Endometrium (tissue), 2 donors: Measurements from ENCODE around the gene GZMM.
A peak's percentile ranks its signal among the peaks of the same experiment; 100 is the strongest.

Source experiments
- FAIRE-seq: peaks from 2 replicates; lab custom pipeline; 2012; peaks lifted over from hg19 to GRCh38; lab: Jason Lieb, UNC
- donor health status: control.
- donor health status: control.

GZMM gene

DNA sequence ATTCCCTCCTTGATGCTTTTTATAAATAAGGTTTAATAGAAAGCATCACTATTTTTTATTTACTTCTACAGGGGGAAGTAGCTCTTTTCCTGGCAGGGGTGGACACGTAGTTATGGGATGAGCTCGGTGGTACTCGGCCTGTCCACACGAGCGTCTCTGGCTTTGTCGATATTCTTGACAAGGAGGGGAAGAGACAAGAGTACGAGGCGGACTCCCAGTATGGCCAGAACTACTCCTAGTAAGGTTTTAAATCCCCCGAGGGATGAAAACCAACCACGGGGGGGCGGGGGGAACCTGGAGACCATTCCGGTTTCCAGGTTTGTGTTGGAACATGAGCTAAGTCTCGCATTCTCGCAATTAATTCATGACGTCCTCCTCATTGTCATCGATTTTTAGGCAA, 23.0 kb downstream of the GZMM start:
- no peak for FAIRE-seq

DNA sequence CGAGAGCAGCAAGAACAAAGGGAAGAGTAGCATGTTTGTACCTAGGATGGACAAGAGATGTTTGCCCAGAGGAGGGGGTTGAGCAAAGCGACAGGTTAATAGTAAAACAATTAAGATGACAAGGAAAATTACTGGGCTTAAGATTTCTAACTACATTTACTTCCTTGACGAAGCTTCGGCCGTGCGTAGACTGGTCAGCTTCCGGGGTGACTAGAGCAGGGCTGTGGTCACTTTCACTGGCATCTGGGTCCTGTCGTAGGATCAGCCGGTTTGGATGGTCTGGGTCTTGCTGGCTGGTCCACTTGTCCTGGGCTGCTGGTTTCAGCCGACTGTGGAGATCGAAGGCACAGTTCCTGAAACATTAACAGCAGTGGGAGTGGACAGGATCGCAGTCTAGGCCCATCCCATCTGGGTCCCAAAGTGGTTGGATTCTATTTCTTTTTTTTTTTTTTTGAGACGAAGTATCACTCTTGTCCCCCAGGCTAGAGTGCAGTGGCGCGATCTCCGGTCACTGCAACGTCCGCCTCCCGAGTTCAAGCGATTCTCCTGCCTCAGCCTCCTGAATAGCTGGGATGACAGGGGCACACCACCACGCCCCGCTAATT, 23.5 kb downstream of the GZMM start:
- FAIRE-seq, result no peak

DNA sequence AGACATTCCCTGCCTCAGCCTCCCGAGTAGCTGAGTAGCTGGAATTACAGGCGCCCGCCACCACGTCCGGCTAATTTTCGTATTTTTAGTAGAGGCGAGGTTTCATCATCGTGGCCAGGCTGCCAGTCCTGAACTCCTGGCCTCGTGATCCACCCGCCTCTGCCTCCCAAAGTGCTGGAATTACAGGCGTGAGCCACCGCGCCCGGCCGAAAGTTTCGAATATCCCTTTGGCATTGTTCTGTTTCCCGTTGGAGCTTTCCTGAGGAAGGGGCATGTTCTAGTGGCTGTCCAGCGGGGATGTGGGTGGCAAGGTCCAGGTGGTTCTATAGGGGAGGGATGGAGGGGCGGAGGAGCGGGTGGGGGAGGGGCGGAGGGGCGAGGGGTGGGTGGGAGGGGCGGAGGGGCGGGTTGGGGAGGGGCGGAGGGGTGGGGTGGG, 26.4 kb downstream of the GZMM start:
- FAIRE-seq, result no peak

DNA sequence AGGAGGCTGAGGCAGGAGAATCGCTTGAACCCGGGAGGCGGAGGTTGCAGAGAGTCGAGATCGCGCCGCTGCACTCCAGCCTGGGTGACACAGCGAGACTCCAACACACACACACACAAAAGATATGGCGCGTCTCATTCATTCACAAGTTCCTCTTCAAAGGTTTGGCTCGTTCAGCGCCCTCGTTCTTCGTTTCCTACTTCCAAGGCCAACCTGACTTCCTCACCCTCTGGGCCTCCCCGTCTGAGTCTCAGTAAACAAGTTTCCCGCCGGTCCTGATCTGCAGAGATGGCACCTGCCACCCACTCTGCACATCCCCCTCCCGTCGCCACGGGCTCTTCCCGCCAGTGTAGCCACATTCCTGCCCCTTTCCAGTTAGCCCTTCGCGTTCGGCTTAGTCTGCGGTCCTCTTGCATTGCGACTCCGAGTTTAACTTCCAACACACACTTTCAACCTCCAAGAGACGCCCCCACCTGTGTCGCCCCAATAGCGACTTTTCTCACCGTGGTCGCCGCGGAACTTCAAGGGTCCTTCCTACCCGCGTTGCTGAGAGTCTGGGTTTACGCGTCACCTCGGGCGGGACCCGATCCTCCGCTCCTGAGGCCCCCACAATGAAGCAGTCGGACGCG, 27.2 kb downstream of the GZMM start:
- no peak for FAIRE-seq

DNA sequence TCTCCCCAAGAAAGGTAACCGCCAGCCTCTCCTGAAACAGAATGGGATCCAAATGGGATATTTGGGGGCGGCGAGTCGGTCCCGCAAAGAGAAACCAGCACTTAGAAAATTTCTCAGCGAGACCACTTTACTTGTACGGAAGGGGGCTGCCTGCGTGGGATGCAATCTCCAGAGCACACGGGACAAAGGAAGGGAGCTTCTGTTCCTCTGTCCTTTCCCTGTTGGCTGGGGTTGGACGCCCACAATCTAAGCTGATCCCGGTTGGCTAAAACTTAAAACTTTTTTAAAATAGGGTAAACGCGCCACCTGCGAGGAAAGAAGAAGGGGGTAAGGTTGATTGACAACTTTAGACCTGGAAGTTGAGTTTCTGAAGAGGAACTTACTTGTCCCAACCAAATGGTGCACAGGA, 27.7 kb downstream of the GZMM start:
- no peak for FAIRE-seq

DNA sequence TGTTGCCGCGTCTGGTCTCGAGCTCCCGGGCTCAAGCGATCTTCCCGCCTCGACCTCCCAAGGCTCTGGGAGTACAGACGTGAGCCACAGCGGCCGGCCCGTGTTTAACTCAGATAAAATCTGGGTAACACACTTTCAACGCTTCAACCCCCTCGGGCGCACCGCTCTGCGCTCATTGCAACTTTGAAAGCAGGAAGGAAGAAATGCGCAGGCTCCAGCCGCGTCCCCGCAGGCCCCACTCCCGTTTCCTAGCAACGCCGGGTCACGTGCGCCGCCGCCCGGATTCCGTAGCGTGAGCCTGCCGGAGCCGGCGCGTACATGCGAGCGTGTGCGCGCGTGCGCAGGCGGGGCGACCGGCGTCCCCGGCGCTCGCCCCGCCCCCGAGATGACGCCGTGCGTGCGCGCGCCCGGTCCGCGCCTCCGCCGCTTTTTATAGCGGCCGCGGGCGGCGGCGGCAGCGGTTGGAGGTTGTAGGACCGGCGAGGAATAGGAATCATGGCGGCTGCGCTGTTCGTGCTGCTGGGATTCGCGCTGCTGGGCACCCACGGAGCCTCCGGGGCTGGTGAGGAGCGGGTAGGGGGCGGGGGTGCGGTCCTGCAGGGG, 28.4 kb downstream of the GZMM start, which contains the start of gene BSG:
TSS of gene BSG (plus strand) at position 457 of the 603 bp plus-strand sequence. CDS start at position 496, 39 bp downstream.
- peak; percentile 8 for FAIRE-seq

DNA sequence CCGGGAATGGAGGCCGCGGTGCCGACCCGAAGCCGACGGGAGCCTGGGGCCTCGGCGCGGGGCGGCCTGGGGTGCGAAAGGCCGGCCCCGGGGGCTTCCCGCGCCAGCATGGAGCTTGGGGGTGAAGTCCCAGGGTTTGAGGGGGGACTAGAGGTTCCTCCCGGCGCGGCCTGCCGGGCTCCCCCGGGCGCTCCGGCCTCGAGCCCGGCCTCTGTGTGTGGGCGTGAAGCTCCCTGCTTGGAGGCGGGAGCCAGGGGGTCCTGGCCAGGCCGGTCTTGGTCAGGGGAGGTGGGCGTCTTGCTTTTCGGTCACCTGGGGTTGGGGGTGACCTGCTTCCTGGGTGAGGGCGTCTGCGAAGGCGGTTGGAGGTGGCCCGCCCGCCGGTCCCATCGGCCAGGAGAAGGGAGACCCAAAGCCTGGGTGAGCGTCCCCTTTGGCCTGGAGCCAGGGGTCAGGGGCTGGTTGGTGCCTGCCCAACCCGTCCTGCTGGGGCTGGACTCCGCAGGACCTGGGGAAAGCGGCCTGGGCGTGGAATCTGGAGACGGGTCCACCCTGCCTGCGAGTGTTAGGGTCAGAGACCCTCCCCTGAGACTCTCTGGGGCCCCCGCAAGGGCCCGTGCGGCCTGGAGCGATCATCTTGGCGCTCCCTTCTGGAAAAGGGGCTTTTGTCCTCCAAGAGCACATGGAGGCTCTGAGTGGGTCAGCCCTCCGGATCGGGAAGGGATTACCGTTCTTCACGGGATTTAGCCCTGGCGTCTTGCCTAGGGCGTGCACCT, 29.1 kb downstream of the GZMM start:
- no peak for FAIRE-seq

DNA sequence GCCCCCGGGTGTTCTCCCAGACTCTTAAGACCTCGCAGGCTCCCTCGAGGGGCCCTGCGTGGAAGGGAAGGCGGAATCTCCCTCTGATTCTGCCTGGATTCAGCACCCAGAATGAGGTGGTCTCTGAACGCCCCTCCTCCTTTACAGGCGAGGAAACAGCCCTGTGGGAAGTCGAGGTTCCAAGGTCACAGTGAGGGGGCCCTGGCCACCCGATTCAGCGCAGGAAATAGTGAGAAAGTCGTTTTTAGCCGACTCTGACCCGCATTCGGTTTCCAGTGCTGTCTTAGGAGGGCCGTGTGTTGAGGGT, 29.6 kb downstream of the GZMM start:
- FAIRE-seq, result no peak

DNA sequence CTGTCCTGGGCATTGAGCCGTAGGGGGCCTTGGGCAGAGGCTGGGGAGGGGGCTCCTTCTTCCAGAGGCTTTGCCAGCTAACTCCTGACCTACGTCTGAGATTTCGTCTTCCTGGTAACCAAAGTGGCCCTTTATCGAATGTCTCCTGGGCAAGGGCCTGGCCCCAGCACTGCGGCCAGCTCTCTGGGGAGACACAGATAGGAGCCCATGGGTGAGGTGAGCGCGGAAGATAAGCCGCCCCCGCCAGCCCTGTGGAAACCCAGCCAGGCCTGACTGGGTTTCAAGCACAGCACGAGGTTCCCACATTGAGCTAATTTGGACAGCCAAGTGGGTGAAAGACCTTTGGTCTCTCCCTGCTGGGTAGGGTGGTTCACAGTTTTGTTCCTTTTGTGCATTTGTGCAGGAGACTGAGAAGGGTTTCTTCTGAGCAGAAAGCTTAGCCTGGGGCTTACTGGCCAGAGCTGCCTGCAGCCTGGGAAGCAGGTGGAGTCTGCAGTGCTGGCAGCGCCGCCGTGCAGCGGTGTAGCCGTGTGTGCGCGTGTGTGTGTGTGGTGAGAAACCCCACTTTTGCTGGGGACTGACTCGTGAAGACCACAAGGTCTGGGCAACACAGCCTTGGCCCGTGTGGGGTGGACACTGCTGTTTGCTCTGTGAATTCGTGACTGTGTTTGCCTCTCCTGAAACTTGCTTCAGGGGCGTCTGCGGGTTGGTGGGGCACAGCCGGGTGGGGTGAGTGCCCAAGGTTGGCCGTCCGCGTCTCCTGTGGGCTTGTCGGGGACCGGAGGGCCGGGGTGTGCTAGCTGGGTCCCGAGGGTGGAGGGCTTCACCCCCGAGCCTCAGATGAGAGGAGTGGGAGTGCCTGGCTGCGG, 31.0 kb downstream of the GZMM start:
- no peak for FAIRE-seq

DNA sequence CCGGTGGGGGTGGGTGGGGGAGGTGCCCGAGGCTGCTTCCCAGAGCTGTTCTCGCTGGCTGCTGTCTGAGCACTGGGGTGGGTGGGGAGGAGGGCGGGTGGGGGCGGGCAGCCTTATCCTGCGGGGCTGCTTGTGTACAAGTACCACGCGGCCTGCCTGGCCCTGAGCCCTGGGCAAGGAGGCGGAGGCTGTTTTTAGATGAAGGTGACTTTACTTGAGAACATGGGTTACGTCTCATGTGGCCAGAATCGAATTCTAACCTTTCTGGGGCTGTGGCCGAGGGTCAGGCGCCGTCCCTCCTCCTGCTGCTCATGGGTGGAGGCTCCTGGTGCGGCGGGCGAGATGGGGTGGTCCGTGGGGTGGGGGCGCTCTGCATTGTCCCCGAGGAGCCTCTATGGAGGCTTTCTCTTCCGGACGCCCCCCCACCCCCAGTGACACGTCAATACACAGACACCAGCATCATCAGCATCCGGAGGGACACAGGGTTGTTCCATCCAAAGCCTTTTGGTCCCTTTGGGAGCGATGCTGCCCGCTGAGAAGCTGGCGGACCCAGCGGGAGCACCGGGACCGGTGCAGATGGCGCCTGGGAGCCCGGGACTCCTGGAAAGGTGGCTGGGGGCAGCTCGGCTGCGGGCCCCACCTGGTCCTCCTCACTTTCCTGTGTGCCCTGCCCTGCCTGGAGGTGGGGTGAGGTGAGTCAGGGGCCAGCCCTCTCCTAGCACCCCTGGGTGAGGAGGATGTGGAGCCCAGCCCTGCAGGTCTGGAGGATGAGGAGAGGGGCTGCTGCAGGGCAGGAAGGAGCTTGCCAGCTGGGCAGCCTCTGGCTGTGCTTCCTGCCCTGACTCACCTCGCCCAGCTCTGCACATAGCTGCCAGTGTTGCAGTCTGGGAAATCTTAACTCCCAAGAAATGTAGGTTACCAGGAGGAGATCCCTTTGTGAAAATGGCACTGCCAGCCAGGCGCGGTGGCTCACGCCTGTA, 32.0 kb downstream of the GZMM start:
- FAIRE-seq, result no peak

DNA sequence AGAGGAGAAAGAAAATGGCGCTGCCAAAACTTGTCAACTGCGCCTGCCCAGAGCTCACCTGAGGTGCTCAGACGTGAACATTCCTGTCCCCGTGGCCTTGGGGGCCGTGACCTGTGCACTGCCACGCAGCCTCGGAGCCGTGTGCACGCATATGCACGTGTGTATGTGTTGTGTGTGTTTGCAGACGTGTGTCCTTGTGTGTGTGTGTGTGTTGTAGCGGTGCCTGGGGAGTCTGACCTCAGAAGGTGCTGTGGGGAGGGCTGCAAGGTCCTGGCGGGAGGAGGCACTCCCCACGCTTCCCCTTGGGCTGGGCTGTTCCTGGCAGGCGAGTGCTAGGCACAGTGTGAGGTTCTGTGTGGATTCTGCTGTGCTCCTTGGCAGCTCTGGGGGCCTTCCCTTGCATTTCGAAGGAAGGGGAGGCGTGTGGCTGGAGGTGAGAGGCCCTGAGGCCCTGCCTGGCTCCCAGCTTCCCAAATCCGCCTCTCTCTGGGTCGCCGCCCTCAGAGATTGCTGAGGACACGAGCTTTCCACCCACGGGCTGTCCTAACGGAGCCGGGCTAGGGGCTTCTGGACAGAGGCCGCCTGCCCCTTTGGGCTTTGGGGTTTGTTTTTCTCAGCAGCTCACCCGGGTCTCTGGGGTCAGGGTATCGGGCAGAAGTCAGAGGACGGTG, 33.0 kb downstream of the GZMM start:
- no peak for FAIRE-seq

DNA sequence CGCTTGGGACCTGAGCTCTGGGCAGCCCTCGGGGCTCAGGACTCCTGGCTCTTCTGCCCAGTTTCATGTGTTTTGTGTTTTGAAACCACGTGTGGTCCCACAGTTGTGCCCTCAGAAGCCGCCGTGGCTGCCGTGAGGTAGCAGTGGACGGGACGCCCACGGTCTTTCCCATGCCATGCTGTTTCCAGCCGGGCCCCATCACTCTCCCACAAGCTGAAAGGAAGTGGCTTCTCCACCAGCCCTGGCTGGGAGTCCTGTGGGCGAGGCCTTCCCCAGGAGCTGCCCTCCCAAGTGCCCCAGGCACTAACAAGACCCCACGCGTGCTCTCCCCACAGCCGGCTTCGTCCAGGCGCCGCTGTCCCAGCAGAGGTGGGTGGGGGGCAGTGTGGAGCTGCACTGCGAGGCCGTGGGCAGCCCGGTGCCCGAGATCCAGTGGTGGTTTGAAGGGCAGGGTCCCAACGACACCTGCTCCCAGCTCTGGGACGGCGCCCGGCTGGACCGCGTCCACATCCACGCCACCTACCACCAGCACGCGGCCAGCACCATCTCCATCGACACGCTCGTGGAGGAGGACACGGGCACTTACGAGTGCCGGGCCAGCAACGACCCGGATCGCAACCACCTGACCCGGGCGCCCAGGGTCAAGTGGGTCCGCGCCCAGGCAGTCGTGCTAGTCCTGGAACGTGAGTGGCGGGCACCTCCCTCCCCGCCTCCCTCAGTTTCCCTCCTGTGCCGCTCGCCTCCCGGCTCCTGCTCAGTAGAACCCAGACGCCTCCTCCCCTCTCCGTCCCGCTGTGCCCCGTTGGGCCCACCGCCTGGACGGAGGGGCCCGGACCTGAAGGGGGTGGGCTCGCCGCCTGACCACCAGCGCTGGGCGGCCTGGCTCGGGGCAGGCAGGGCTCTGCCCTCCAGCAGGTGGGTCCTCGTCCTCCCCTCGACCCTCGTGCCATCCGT, 33.9 kb downstream of the GZMM start:
- FAIRE-seq, result no peak

DNA sequence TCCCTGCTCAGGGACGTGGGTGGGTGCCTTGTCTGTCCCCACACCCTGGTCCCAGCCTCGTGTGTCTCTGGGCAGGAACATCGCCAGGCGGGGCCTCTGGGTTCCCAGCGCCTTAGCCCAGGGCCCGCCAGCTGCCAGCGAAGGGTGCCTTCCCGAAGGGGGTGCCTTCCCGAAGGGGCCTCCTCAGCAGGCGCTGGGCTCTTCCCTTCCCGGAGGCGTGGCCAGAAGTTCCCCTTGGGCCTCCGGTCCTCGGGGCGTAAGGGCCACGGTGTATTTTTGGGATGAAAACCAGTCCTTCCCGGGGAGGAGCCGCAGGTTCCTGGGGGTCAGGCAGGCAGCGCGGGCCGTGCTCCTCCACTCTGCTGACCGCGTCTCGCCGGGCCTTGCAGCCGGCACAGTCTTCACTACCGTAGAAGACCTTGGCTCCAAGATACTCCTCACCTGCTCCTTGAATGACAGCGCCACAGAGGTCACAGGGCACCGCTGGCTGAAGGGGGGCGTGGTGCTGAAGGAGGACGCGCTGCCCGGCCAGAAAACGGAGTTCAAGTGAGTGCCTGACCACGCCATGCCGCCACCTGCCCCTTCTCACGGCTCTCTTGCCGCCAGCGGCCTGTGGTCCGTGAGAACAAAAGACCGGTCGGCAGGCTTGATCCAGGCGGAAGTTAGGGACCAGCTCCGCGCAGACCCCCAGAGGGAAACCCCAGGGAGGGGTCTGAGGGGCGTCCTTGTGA, 35.4 kb downstream of the GZMM start:
- no peak for FAIRE-seq

DNA sequence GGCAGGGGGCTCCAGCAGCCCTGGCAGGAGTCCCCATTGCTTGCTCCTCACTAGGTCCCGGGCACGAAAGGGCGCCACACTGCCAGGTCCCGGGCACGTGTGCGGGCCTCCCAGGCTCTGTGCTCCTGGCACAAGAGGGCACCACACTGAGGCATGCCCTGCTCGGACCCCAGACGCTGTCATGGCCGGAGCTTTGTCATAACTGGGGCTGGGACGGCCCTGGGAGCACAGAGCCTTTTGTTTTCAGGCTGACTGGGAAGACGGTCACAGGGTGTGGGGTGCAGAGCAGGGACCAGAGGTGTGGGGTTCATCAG, 35.9 kb downstream of the GZMM start:
- no peak for FAIRE-seq

DNA sequence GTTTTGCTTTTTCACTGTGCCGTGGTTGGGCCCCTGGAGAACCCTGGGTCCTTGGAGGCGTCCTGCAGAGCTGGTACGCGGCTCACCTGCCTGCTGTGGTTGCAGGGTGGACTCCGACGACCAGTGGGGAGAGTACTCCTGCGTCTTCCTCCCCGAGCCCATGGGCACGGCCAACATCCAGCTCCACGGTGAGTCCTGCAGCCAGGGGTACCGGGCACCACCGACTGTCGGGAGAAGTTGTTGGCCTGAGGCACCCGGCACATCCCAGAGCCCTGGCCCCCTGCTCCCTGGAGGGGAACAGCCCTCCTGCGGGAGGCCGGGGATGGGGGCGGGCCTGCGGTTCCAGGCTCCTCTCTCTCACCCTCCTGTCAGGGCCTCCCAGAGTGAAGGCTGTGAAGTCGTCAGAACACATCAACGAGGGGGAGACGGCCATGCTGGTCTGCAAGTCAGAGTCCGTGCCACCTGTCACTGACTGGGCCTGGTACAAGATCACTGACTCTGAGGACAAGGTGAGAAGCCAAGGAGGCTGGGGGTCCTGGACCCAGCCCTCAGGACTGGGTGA, 36.5 kb downstream of the GZMM start:
- no peak for FAIRE-seq

DNA sequence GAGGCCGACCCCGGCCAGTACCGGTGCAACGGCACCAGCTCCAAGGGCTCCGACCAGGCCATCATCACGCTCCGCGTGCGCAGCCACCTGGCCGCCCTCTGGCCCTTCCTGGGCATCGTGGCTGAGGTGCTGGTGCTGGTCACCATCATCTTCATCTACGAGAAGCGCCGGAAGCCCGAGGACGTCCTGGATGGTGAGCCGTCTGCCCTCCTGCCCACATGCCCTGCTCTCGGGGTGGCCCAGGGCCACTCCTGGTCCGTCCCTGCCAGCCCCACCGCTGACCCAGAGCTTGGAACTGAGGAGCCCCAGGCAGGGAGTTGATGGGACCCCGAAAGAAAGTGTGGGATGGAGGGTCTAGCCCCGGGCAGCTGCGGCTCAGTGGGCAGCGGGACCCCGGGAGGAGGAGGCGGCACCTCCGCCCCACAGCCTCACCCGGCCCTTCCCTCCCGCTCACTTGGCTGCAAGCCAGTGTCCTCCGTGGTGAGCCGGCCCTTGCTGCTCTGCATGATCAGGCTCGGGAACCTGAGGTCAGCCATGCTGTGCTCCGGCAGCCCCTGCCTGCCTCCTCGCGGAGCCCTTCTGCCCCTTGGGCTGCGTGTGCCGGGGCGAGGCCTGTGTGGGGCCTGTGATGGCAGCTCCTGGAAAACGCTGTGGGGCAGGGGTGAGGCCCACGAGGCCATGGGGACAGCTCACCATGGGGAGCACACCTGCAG, 37.7 kb downstream of the GZMM start:
- no peak for FAIRE-seq

DNA sequence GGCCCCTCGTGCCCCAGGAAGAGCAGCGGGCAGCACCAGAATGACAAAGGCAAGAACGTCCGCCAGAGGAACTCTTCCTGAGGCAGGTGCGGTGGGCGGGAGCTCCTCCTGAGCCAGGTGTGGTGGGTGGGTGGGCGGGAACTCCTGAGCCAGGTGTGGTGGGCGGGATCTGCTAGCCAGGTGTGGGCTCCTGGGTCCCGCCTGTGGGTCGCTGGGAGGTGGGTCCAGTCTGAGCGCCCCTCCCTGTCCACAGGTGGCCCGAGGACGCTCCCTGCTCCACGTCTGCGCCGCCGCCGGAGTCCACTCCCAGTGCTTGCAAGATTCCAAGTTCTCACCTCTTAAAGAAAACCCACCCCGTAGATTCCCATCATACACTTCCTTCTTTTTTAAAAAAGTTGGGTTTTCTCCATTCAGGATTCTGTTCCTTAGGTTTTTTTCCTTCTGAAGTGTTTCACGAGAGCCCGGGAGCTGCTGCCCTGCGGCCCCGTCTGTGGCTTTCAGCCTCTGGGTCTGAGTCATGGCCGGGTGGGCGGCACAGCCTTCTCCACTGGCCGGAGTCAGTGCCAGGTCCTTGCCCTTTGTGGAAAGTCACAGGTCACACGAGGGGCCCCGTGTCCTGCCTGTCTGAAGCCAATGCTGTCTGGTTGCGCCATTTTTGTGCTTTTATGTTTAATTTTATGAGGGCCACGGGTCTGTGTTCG, 38.8 kb downstream of the GZMM start:
- no peak for FAIRE-seq
